Globus pallidus (tissue), 1 donor: ENCODE measurements around the gene CARD9.

Experiments
- DNase-seq: peaks from one replicate; pipeline ENCODE4 v3.0.0-alpha.2; 2015; ENCODE audit warnings: low spot score

Gene CARD9

GRCh38 chr9:136401173-136401922 lies 27.9 kb upstream of the CARD9 start:
- DNase-seq: no peak

DNA sequence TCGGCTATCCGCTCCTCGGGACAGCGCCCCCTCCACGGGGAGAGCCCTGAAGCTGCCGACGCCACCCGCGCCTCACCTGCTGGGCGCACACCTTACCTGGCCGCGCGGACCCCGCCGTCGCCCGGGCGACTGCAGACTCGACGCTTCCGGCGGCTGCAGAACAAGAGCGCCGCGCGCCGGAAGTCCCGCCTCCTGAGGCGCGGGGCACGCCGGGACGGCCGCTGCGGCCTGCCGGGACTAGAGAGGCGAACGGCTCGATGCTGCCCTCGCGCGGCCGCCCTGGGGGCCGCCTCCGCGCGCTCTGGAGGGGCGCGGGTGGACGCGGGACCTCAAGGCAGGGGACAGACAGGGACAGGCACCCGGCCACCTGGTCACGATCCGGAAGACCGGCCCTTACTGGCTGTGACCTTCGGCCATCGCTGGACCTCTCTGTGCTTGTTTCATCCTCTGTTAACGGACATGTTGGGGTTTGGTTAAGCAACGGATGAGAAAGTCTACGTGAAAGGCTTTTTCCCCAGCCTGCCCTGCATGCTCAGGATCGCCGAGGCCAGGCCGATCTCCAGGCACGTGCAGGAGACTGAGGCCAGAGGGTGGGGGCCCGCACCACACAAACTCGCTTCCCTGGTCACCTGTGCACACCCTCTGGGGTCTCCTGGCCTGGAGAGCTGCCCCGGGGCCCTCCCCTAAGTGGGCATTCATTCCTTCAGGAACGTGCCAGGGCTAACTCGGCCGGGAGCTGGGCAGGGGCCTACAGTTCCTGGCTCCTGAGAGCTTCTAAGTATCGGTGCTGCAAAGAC lies 26.8 kb upstream of the CARD9 start, which contains the start of gene SNAPC4:
Gene SNAPC4 (minus strand): TSS at position 133 of the 797 bp plus-strand sequence. CDS start 1,742 bp downstream, outside the sequence.
- peak; percentile 75 for DNase-seq

GRCh38 chr9:136399176-136400037 lies 25.9 kb upstream of the CARD9 start:
- no peak for DNase-seq

- no peak for DNase-seq
These were observed 24.8 kb upstream of the CARD9 start for GRCh38 chr9:136398286-136398685.

GRCh38 chr9:136397643-136398042 lies 24.2 kb upstream of the CARD9 start:
- DNase-seq: no peak

DNA sequence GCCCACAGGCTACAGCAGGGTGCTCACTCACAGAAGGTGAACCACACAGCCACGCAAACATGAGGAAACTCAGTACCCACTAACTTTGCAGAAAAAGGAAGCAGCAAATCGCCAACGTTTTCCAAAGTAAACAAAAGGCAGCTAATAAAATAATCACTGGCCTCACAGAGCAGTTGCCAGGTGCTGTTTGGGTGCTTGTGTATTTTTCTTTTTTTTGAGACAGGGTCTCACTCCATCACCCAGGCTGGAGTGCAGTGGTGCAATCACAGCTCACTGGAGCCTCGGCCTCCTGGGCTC lies 22.7 kb upstream of the CARD9 start:
- DNase-seq: no peak

DNA sequence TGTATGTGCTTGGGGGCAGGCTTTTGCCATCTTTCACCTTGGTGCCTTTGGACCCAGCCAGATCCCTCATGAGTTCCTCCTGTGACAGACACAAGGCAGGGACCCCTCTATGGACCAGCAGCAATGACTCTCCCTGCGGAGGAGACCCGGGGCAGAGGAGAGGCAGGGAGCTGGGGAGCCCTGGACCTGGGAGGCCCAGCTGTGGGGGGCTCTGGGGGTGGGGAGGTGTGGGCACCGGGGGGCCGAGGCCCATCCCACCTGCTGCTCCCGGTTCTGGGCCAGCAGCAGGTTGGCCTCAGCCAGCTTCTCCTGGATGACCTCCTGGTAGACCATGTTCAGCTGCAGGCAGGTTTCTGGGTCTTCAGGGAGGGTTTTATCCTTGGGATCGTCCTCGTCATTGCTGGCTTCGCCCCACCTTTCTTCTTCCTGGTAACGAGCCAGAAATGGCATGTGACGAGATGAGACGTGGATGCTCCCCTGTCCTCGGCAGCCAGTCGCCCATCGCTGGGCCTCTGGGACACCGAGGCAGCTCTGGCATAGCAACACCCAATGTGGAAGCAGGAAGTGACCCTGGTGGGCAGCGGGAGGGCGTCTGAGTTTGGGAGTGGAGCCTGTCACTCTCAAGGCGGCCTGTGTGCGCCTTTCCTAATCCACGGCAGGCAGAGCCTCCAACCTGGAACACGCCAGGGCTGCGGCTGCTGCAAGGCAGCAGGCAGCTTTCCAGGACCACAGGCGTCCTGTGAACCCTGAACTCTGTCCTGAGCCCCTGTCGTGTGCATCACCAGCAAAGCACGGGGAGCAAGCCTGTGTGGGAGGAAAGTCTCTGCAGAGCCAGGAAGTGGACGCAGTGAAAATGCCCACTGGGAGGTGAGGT lies 22.1 kb upstream of the CARD9 start:
- no peak for DNase-seq

DNA sequence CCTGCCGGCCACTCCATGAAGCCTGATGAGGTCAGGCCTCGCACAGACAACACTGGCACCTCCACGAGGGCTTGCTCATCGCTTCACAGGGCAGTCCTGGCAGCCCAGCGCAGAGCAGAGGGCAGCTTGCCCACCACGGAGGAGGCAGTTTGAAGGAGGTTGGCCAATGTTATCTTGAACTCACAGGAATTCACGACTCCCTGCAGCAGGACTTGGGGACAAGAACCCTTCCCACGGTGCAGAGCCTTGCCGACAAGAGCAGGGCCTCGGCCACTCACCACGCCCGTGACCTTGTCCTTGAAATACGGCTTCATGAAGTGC lies 21.5 kb upstream of the CARD9 start:
- no peak for DNase-seq

DNA sequence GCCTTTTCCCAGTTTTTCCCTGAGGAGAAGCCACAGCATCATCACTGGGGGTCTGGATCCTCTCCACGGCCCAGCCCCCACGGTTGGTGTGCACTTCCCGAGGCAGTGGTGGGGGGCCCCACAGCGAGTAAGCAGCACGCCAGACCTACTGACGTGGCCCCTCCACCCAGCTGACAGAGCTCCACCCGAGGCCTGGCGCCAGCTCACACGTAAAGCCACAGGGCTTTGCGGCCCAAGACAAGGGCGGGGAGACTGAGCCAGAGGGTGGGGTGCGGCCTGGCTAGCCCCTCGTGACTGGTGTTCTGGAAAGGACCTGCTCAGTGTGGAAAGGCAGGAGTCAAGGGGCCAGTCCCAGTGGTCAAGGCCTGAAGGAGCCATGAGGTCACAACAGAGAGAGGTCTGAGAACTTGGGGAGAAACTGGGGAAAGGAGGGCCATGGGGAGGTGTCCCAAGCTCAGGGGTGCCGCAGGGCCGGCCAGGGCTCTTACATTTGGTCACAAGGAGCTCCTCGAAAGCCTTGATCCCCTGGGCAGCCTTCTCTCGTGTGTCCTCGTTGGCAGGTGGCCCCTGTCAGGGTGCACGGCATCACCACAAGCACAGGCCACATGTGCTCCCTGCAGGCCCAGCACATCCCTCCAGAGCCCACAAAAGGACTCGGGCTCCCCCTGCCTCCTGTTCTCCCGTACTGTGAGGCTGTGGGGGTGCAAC lies 21.0 kb upstream of the CARD9 start:
- no peak for DNase-seq

GRCh38 chr9:136393531-136393930 lies 20.1 kb upstream of the CARD9 start:
- DNase-seq: no peak

DNA sequence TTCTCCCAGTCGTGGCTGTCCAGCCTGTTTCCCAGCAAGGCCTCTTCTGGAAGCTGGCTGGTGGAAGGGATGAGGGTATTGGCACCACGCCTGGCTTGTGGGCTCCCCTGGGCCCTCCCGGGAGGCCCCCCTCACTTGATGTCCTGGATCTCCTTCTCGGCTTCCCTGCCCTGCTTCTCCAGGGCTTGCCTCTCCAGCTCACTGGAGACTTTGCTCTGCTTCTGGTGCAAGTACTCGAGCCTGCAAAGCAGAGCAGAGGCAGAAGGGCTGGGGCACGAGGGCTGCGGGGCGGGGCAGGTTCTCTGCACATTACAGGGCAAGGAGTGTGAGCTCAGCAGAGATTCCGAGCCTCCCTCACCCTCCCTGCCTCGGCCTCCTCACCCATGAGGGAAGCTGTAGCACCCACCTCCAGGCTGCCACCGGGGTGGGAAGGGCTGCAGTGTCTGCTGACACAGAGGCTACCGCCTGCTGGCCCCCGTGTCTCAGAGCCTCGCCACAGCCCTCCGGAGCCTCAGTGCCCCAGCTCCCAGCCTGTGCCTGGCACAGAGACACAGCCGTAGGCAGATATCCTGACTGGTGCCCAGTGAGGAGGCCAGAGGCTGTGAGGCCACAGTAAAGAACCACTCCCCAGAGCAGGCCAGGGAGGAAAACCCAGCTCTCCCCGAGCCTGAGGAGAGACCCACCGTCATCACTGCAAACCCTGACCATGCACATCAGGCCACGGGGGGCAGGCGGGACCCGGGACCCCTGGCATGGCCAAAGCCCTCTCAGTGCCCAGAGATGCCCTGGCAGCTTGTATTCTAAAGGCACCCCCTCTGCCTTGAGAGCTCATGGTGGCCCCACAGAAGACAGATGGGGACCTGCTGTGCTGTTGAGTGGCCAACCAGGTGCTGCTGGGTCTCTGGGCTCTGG lies 19.3 kb upstream of the CARD9 start:
- DNase-seq: no peak

- no peak for DNase-seq
These were observed 18.5 kb upstream of the CARD9 start for GRCh38 chr9:136391737-136392537.

DNA sequence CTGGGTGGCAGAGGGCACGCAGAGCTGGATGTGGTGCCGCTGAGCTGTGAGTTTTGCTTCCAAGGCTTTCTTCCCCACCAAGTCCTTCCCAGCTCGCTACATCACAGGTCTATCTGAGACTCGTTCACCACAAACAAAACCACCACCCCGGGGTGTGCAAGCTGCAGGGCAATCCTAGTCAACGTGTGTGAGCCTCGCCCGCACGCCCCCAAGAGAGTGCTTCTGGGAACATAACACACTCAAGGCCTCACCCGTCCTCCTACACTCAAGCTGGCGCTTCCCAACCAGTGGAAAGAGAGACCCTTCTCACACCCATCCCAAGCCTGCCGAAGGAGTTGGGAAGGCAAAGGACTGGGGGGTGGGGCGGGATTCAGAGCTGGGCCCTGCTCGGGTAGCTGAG lies 15.9 kb upstream of the CARD9 start:
- no peak for DNase-seq

DNA sequence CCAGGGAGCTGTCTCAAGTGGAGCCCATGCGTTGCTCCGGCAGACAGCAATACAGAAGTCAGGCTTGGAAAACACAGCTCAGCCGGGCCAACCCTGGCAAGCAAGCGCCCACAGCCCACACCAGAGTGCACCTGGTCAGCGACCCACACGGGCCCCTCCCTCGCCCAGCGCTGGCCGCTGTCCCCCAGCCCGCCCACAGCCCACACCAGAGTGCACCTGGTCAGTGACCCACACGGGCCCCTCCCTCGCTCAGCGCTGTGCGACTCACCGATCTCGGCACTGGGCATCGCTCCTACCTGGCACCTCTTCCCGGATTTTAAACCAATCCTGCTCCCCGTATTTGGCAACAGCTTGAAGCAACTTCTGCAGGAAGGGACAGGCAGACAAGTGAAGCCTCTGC lies 13.7 kb upstream of the CARD9 start:
- no peak for DNase-seq

GRCh38 chr9:136386018-136386417 lies 12.5 kb upstream of the CARD9 start:
- DNase-seq: no peak

DNA sequence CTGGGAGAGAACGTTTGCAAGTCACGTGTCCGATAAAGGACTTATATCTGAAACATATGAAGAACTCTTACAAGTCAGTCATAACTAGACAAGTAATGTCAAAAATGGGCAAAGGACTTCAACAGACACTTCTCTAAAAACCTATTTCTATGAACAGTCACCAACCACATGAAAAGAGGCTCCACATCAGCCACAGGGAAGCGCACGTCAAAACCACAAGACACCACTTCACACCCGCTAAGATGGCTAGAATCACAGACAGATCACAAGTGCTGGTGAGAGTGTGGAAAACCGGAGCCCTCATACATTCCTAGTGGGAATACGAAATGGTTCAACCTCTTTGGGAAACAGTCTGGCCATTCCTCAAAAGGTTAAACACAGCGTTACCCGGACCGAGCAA lies 11.5 kb upstream of the CARD9 start:
- DNase-seq: no peak

DNA sequence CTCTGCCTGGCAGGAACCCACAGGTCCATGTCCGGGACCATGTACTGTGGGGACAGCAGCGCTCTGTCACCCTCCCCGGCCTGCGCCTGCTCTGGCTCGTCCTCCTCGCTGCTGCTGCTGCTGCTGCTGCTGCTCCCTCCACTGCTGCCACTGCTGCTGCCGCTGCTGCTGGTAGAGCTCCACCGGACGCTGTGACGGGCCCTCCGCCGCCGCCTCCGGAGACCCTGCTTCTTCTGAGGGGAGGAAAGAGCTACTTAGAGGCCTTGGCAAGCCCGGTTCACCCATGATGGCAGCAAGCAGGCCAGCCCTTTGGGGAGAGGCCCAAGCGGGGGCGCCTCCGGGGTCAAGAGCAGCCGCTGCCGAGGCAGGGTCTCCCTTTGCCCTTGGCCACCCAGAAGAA lies 10.0 kb upstream of the CARD9 start:
- no peak for DNase-seq

DNA sequence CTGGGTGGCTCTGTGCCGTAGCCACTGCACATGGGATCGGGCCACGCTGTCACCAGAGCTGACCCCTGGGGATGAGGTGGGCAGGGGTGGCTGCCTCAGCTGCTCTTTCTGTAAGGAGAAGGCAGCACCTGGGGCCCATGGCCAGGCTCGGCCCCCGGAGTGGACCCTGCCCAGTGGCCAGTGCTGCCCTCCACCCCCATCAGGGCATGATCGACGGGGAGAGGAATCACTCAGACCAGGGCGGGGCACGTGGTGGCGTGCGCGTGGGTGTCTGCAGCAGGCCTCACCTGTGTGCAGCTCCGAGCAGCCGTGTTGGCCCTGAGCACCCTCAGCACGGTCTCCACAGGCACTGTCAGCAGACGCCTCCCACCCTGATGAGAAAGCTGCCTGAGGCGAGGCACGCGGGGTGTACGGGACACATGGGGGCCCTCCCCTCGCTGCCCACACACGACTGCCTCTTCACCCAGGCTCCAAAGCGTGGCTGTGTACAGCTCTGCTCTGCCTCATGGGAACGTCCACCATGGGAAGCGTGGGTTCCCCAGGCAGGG lies 8.6 kb upstream of the CARD9 start:
- DNase-seq: no peak

DNA sequence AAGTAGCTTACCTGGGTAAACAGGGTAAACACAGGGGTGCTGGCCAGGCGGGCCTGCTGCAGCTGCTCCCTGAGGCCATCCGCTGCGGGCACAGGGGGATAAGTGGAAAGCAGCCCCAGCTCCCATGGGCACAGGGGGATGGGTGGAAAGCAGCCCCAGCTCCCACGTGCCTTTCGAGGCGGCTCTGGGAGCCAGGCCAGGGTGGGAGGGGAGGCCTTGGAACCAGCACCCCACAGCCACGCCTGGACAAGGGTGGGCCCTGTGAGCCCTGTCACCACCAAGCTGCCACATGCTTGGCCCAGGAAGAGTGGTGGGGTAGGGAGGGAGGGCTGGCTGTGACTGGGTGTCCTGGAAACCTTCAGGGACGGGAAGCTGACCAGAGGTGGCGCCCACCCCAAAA lies 7.8 kb upstream of the CARD9 start:
- DNase-seq: no peak
